Cardiac septum (tissue), 1 donor: ENCODE data around the gene RHEB. TPM values are rescaled to one million over a fixed set of nuclear protein-coding genes. Genes with fewer than 3 reads are reported as not detected.

Source experiments
- DNase-seq: peaks from one replicate; pipeline ENCODE4 v3.0.0-alpha.2; 2020; ENCODE audit warnings: low spot score
- intact Hi-C: fragments of 100-400 bp; cut with DNase I; formaldehyde crosslinking; loops from one replicate; pipeline ENCODE4 v1.14.0; 2022
- total RNA-seq: library from RNA; stranded (reverse); fragmentation: NEBNext Ultra II Directional; extraction: Animal tissue kit (Norgen Biotek cat#: 25700); gene quantifications from one replicate; pipeline ENCODE4 v1.2.1, GENCODE V29; 2021
- donor health status: DM: no; HTN: no; CAD: no.

RHEB gene
- total RNA-seq, 1 donor from 2014 or later, result 113 TPM

GRCh38 chr7:151438864-151439601 is 80.7 kb downstream of the RHEB start:
- no peak for DNase-seq
- intact Hi-C loops, result no loop called here

- DNase-seq, result no peak
- intact Hi-C loops, result no loop called here
Measured at GRCh38 chr7:151437866-151438516, 81.7 kb downstream of the RHEB start.

GRCh38 chr7:151437159-151437553 is 82.5 kb downstream of the RHEB start:
- intact Hi-C loops, result no loop called here
- no peak for DNase-seq

- intact Hi-C loops, result no loop called here
- no peak for DNase-seq
Measured at GRCh38 chr7:151436446-151437158, 83.1 kb downstream of the RHEB start.

- DNase-seq, result no peak
- intact Hi-C loops, result no loop called here
Measured at GRCh38 chr7:151435971-151436370, 83.7 kb downstream of the RHEB start.

GRCh38 chr7:151435103-151435916 is 84.4 kb downstream of the RHEB start:
- intact Hi-C loops, result no loop called here
- no peak for DNase-seq

- DNase-seq, result no peak
- intact Hi-C loops, result no loop called here
Measured at GRCh38 chr7:151434549-151434948, 85.1 kb downstream of the RHEB start.

- no peak for DNase-seq
- intact Hi-C loops, result no loop called here
Measured at GRCh38 chr7:151433721-151434400, 85.8 kb downstream of the RHEB start.

- intact Hi-C loops, result no loop called here
Measured at GRCh38 chr7:151432658-151433521, 86.8 kb downstream of the RHEB start.

GRCh38 chr7:151431768-151432311 is 87.9 kb downstream of the RHEB start:
- intact Hi-C loops, result no loop called here
- DNase-seq, result no peak

More at GRCh38 chr7:151432658-151433521, 86.8 kb downstream of the RHEB start:
- no peak for DNase-seq

- intact Hi-C loops, result no loop called here
- no peak for DNase-seq
Measured at GRCh38 chr7:151431281-151431767, 88.4 kb downstream of the RHEB start.

- no peak for DNase-seq
- intact Hi-C loops, result no loop called here
Measured at GRCh38 chr7:151430391-151431205, 89.1 kb downstream of the RHEB start.

GRCh38 chr7:151429560-151430331 is 89.9 kb downstream of the RHEB start:
- intact Hi-C loops, result no loop called here

GRCh38 chr7:151429237-151429559 is 90.5 kb downstream of the RHEB start:
- intact Hi-C loops, result no loop called here

More at GRCh38 chr7:151429560-151430331, 89.9 kb downstream of the RHEB start:
- DNase-seq, result no peak

GRCh38 chr7:151428378-151429236 is 91.1 kb downstream of the RHEB start:
- intact Hi-C loops, result no loop called here
- DNase-seq, result no peak

More at GRCh38 chr7:151429237-151429559, 90.5 kb downstream of the RHEB start:
- no peak for DNase-seq
